ENCODE data around the gene ZSCAN23.

DNA sequence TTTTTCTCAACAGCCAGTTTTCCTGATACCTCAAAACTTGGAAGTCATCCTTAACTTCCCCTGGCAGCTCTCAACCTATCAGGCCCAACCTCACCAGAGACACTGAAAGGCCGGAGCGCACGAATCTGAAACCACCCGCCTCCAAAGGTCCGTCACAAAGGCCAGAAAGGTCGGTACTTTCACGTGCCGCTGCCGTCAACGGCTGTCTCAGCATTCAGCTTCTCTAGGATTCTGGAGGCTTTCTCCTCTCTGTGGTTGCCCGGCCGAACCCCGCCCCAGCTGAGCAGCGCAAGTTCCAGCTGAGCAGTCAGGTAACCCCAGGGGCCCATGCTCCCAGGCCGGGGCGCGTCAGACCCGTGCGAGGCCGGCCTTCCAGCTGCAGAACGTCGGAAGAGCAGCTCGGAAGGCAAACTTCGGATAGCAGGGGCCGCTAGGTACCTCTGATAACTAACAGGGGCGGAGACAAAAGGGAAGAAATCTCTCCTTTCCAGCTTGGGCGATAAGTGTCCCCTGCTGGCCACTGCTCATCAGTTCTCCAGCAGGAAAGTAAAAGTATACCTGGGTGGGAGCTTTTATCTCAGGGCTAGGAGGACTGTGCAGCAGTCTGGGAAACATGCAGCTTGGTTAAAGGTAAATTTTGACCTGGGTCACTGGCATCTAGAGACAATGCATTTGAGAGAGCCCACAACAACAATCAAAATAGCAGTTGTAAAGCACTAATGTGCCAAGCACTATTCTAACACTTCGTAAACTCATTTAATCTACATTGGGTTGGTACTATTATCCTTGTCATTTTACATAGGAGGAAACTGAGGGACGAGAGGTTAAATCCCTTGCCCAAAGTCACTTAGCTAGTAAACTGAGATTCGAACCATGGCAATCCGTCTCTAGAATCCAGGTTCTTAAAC lies 59.8 kb downstream of the ZSCAN23 start:
- TF ChIP-seq POLR2AphosphoS5 (IDR thresholded peaks at IDR 0.05; ENCODE audit: low read depth, low read length): peak; percentile 71; the same call in 1 of the 2 replicates
- peak; percentile 77 for TF ChIP-seq POLR2A (IDR thresholded peaks at IDR 0.05; ENCODE audit: low read depth, low read length)
- TF ChIP-seq SPI1 (IDR thresholded peaks at IDR 0.05; ENCODE audit: low read depth, low read length): no peak
- TF ChIP-seq PAX5 (IDR thresholded peaks at IDR 0.05; ENCODE audit: insufficient read depth, low read length, severe bottlenecking): peak; percentile 79
- TF ChIP-seq POU2F2 (IDR thresholded peaks at IDR 0.05; ENCODE audit: low read depth, low read length): peak; percentile 70; the same call in 1 of the 2 replicates
